ENCODE measurements around the gene FADS6.
A peak's percentile ranks its signal among the peaks of the same experiment; 100 is the strongest.

The FADS6 gene

GRCh38 chr17:74892974-74893911, at the start of gene FADS6:
FADS6 (minus strand) TSS chr17:74893633; CDS start chr17:74893595, 38 bp downstream.
- no peak for DNase-seq

- DNase-seq = no peak
Observed at GRCh38 chr17:74941128-74941725, 47.8 kb upstream of the FADS6 start.

GRCh38 chr17:74939534-74939933, 46.1 kb upstream of the FADS6 start:
- no peak for DNase-seq

- no peak for DNase-seq
Observed at GRCh38 chr17:74938194-74938950, 44.9 kb upstream of the FADS6 start.

GRCh38 chr17:74937064-74938051, 43.9 kb upstream of the FADS6 start:
- DNase-seq = no peak

GRCh38 chr17:74936470-74936799, 43.0 kb upstream of the FADS6 start:
- no peak for DNase-seq

- DNase-seq = no peak
Observed at GRCh38 chr17:74935585-74936469, 42.4 kb upstream of the FADS6 start, which contains the start of gene OTOP3. OTOP3 (plus strand) TSS chr17:74935898; CDS start chr17:74935922, 24 bp downstream.

GRCh38 chr17:74935048-74935447, 41.6 kb upstream of the FADS6 start:
- no peak for DNase-seq

- no peak for DNase-seq
Observed at GRCh38 chr17:74930535-74931036, 37.2 kb upstream of the FADS6 start.

GRCh38 chr17:74928786-74929185, 35.4 kb upstream of the FADS6 start:
- no peak for DNase-seq

- no peak for DNase-seq
Observed at GRCh38 chr17:74925242-74925641, 31.8 kb upstream of the FADS6 start.

- no peak for DNase-seq
Observed at GRCh38 chr17:74924250-74924948, 31.0 kb upstream of the FADS6 start, which contains the start of gene OTOP2. OTOP2 (plus strand) TSS chr17:74924273; CDS start chr17:74924633, 360 bp downstream.

- peak; percentile 61 for DNase-seq
Observed at GRCh38 chr17:74923538-74924249, 30.3 kb upstream of the FADS6 start.

- no peak for DNase-seq
Observed at GRCh38 chr17:74922694-74923537, 29.5 kb upstream of the FADS6 start, which contains the start of gene USH1G. USH1G (minus strand) TSS chr17:74923255; CDS start chr17:74923073, 182 bp downstream.

GRCh38 chr17:74922172-74922571, 28.7 kb upstream of the FADS6 start:
- DNase-seq = no peak

GRCh38 chr17:74921769-74922168, 28.3 kb upstream of the FADS6 start:
- no peak for DNase-seq

GRCh38 chr17:74921026-74921681, 27.7 kb upstream of the FADS6 start:
- no peak for DNase-seq

- no peak for DNase-seq
Observed at GRCh38 chr17:74920642-74921025, 27.2 kb upstream of the FADS6 start.
